NCI-H460 (cell line): ENCODE measurements around the gene TOX2. TPM values are rescaled to one million over a fixed set of nuclear protein-coding genes. Genes with fewer than 3 reads are reported as not detected.

Experiments
- DNase-seq: peaks from one replicate; pipeline ENCODE4 v3.0.0-alpha.2; 2016; ENCODE audit warnings: low read depth; ENCODE audit errors: extremely low read depth
- small RNA-seq, 2 experiments: library from RNA; depleted of rRNA; stranded (forward); fragments of <200 nt; gene quantifications; one replicate each; pipeline ENCODE3, GENCODE V24; 2014
- total RNA-seq: library from RNA; depleted of rRNA; stranded (reverse); fragments of >200 nt; shearing (Covaris generic); gene quantifications from 2 replicates; pipeline ENCODE4 v1.2.3, GENCODE V29; 2014; rRNA removed

The TOX2 gene
- total RNA-seq, 1 experiment from 2014 or later, result 7.1 TPM

DNA sequence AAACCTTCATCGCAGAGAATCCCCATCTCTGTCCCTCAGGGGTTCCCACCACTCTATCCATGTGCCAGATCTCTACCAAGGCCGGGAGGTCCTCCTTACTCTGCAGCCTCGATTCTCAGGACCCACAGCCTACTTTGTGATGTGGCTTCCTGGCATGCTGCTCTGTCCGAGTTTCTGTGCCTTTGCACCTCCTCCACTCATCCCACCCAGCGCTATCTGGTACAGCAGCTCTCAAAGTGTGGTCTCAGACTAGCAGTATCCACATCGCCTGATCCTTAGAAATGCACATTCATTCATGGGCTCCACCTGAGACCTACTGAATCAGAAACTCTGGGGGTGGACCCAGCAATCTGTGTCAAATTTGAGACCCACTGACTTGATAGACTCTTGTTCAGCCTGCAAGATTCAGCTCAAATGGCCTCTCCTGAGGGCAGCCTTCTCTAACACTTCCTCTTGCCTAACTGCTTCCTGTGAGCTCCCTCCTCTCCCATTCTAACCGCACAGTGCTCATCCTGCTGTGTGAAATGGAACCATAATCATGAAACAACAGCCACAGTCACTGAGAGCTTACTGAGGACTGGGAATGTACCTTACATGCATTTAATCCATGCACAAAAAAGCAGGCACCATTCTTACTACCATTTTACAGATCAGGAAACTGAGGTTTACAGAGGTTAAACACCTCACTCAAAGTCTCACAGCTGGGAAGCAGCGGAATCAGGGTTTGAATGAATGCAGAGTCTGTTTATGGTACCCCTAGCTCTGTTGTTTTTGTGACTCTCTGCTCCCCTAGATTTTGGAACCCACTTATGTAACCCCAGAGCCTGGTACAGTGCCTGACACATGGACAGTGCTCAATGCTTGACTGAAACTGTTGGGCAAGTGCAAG lies 202.9 kb downstream of the TOX2 start:
- DNase-seq, result no peak

DNA sequence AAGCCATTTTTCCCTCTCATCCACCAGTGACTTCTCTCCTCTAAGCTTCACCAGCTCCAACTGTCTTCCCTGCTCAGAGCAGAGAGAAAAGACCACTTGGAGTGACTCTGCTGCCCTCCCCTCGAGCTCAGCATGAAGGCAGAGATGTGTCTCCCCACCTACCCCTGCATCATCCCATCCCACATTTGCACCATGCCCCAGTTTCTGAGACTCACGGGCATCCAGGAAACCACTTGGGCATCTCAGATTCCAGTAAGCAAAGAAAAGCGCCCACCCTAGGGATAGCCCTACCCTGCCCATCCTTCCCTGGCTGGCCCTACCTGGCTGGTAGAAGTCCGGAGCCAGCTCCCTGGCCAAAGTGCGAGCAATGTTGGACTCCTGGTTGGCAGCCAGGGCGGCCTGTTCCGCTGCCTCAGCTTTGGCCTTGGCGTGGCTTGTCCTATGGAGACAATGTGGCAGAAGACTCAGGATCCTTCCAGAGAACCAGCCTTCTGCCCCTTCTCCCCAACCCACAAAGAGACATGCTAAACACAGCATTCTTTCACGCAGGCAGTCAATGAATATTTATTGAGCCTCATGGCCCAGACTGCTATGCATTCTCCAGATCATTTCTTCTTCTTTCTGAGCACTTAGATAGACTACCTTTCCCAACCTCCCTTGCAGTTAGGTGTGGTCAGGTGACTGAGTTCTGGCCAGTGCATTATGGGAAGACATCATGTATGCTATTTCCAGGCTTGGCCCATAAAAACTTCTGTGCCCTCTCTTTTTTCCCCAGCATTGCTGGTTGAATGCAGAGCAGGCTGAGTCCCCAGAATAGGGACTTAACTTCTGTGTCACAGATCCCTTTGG lies 203.8 kb downstream of the TOX2 start:
- no peak for DNase-seq

Small RNA genes lying within 50 kb of the gene (small RNA-seq; reads per million reads assigned to genes)
- 0 reads per million in 2 experiments for gene RN7SL443P

Other genes starting within 250 kb of the TOX2 start
- gene MYBL2, start 247.7 kb upstream of the TOX2 start, total RNA-seq, result 25.7 and 26.1 TPM in 2 replicates
- gene GTSF1L, start 187.8 kb upstream of the TOX2 start, total RNA-seq, result not detected in 2 replicates